Nephron (organoid): Measurements from ENCODE around the gene GLRX3.
"Not testable (repeated sequence)": the region's sequence is repeated elsewhere in the genome, so short reads cannot be mapped to it uniquely, and the experiment has no call there.

Experiments used
- H3K27ac Mint-ChIP-seq, 3 experiments: 2 replicates each; pipeline ENCODE4 v1.8.0; 2020; ENCODE audit warnings: mixed read lengths in 3 of 3, mild to moderate bottlenecking in 2 of 3, moderate library complexity in 1 of 3
- H3K27me3 Mint-ChIP-seq: 2 replicates; pipeline ENCODE4 v1.8.0; 2021; ENCODE audit warnings: low read depth, mild to moderate bottlenecking, moderate library complexity, mixed read lengths
- H3K36me3 Mint-ChIP-seq: 2 replicates; pipeline ENCODE4 v1.8.0; 2020; ENCODE audit warnings: low read depth, mixed read lengths
- H3K4me1 Mint-ChIP-seq: 2 replicates; pipeline ENCODE4 v1.8.0; 2020; ENCODE audit warnings: mixed read lengths
- H3K4me3 Mint-ChIP-seq, 3 experiments: 2 replicates each; pipeline ENCODE4 v1.8.0; 2020; ENCODE audit warnings: mild to moderate bottlenecking in 3 of 3, mixed read lengths in 3 of 3, moderate library complexity in 2 of 3
- H3K9me3 Mint-ChIP-seq: 2 replicates; pipeline ENCODE4 v1.8.0; 2020; ENCODE audit warnings: mixed read lengths
- TF ChIP-seq, protein P1 (sequence below), 3 experiments: fragments of 200-600 bp; sonication (generic); IDR thresholded peaks; one replicate each; pipeline ENCODE4 v1.5.0; 2021; ENCODE audit warnings: antibody characterized with exemption in 3 of 3; ENCODE audit not compliant: unreplicated experiment in 3 of 3

GLRX3 gene

DNA sequence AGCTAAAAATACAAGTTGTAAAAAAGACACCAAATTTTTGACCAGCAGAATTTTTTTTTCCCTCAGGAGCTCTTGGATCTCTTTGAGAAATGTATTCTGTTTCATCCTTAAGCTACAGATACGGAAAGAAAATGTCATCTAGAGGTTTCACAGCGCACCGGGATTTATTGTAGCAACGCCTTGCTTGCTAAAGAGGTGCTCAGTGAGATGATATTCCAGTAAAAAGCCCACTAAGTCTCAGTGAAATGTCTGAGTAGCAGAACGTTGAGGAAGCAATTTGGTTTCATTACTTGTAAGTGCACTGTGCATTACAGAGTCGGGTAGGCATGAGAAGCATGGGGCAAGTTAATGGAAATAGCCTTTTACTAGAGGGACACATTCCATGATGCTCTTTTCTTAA, 62.5 kb downstream of the GLRX3 start:
- no peaks in the 10 kb centered on the region for H3K4me1 Mint-ChIP-seq
- no peaks in the 10 kb centered on the region for H3K36me3 Mint-ChIP-seq
- H3K4me3 Mint-ChIP-seq, result no peak overlapping the region
- H3K9me3 Mint-ChIP-seq, result no peaks in the 10 kb centered on the region
- peaks cover 9% of the 10 kb centered on the region for H3K27me3 Mint-ChIP-seq
- no peak overlapping the region for H3K27ac Mint-ChIP-seq
- TF ChIP-seq, protein P1, sequence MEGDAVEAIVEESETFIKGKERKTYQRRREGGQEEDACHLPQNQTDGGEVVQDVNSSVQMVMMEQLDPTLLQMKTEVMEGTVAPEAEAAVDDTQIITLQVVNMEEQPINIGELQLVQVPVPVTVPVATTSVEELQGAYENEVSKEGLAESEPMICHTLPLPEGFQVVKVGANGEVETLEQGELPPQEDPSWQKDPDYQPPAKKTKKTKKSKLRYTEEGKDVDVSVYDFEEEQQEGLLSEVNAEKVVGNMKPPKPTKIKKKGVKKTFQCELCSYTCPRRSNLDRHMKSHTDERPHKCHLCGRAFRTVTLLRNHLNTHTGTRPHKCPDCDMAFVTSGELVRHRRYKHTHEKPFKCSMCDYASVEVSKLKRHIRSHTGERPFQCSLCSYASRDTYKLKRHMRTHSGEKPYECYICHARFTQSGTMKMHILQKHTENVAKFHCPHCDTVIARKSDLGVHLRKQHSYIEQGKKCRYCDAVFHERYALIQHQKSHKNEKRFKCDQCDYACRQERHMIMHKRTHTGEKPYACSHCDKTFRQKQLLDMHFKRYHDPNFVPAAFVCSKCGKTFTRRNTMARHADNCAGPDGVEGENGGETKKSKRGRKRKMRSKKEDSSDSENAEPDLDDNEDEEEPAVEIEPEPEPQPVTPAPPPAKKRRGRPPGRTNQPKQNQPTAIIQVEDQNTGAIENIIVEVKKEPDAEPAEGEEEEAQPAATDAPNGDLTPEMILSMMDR (IDR thresholded peaks at IDR 0.05; ENCODE audit: unreplicated experiment in 3 of 3), result no peak

GRCh38 chr10:130200179-130201042, 64.2 kb downstream of the GLRX3 start:
- Mint-ChIP-seq H3K9me3 (no peaks in the 10 kb centered on the region), H3K27me3 (peaks cover 15% of the 10 kb centered on the region), H3K27ac (no peak overlapping the region), H3K36me3 (no peaks in the 10 kb centered on the region), H3K4me3 (no peak overlapping the region), H3K4me1 (no peaks in the 10 kb centered on the region)
- TF ChIP-seq, protein P1 (IDR thresholded peaks at IDR 0.05; ENCODE audit: unreplicated experiment in 3 of 3), result no peak

GRCh38 chr10:130201043-130201380, 64.8 kb downstream of the GLRX3 start:
- TF ChIP-seq, protein P1 (IDR thresholded peaks at IDR 0.05; ENCODE audit: unreplicated experiment in 3 of 3), result no peak
- Mint-ChIP-seq H3K4me3 (no peak overlapping the region), H3K4me1 (no peaks in the 10 kb centered on the region), H3K27me3 (peaks cover 15% of the 10 kb centered on the region), H3K36me3 (no peaks in the 10 kb centered on the region), H3K27ac (no peak overlapping the region), H3K9me3 (no peaks in the 10 kb centered on the region)

DNA sequence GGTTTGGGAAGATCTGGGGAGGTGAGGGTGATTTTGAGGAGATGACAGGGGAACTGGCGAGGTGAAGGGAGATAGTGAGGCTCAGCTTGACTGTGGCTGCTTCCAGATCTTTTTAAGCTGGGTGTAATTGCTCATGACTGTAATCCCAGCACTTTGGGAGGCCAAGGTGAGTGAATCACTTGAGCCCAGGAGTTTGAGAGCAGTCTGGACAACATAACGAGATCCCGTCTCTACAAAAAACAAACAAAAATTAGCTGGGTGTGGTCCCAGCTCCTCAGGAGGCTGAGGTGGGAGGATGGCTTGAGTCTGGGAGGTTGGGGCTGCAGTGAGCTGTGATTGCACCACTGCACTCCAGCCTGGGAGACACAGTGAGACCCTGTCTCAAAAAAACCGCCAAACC, 66.0 kb downstream of the GLRX3 start:
- not testable (repeated sequence) for H3K4me3 Mint-ChIP-seq, H3K4me1 Mint-ChIP-seq, H3K9me3 Mint-ChIP-seq, H3K36me3 Mint-ChIP-seq, H3K27ac Mint-ChIP-seq
- H3K27me3 Mint-ChIP-seq, result peaks cover 15% of the 10 kb centered on the region

DNA sequence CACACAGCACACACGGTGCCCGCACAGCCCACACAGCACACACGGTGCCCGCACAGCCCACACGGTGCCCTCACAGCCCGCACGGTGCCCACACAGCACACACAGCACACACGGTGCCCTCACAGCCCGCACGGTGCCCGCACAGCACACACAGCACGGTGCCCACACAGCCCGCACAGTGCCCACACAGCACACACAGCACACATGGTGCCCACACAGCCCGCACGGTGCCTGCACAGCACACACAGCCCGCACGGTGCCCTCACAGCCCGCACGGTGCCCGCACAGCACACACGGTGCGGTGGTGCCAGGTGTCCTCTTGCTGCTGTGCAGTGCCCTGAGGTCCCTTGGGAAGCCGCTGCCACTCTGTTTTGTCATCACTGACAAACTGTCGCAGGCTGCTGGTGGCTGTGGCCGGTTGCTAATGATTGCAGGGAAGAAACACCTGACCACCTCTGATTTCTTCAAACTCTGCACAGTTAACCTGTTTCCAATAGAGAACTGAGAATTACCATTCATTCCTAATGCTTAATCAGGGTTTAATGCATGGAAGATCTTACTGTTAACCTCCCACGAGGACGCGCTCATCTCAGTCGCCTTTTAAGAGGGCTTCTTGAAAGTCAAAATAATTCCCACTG, 66.9 kb downstream of the GLRX3 start:
- Mint-ChIP-seq H3K9me3 (no peaks in the 10 kb centered on the region), H3K4me3 (no peak overlapping the region), H3K27ac (peak overlapping the region in 1 of 3 experiments; percentile 31), H3K4me1 (no peaks in the 10 kb centered on the region), H3K27me3 (peaks cover 15% of the 10 kb centered on the region), H3K36me3 (no peaks in the 10 kb centered on the region)
- TF ChIP-seq, protein P1 (IDR thresholded peaks at IDR 0.05; ENCODE audit: unreplicated experiment in 3 of 3), result no peak

DNA sequence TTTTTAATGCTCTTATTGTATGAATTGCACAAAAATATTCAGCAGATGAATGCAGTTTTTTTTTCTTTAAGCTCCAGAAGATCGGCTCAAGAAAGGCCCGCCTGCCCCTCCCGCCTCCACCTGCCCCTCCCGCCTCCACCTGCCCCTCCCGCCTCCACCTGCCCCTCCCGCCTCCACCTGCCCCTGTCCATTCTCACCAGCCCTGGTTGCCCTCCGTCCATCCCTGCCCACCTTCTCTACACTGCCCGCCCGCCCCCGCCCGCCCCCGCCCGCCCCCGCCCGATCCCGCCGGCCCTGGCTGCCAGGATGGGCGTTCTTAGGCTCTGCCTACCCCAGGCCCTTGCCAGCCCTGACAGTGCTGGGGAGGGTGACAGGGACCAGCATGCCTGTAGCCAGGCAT, 67.4 kb downstream of the GLRX3 start:
- Mint-ChIP-seq H3K9me3 (no peaks in the 10 kb centered on the region), H3K27me3 (peaks cover 15% of the 10 kb centered on the region), H3K4me1 (no peaks in the 10 kb centered on the region), H3K27ac (peak overlapping the region in 1 of 3 experiments; percentile 31), H3K4me3 (no peak overlapping the region), H3K36me3 (no peaks in the 10 kb centered on the region)
- TF ChIP-seq, protein P1 (IDR thresholded peaks at IDR 0.05; ENCODE audit: unreplicated experiment in 3 of 3), result no peak
